NB4 (cell line): ENCODE data around the gene ARHGEF10L.

ENCODE experiments used
- DNase-seq: peaks from one replicate; pipeline ENCODE4 v3.0.0; 2010; ENCODE audit warnings: low read depth
- H3K4me3 ChIP-seq: one replicate; pipeline ENCODE4 v1.5.1; 2011; ENCODE audit warnings: mild to moderate bottlenecking, low read depth, low read length, moderate library complexity
- MYC ChIP-seq: IDR thresholded peaks from 2 replicates; pipeline ENCODE4 v1.6.1; 2011; ENCODE audit warnings: low read depth, low read length
- POLR2A ChIP-seq: IDR thresholded peaks from 2 replicates; pipeline ENCODE4 v1.6.1; 2011; ENCODE audit warnings: mild to moderate bottlenecking; ENCODE audit not compliant: insufficient read length; ENCODE audit errors: extremely low read depth
- TF ChIP-seq, protein P1 (sequence below): IDR thresholded peaks from one replicate; pipeline ENCODE4 v1.5.1; 2012; ENCODE audit warnings: low read depth, low read length
- TF ChIP-seq, protein P2 (sequence below): IDR thresholded peaks from 2 replicates; pipeline ENCODE4 v1.6.1; 2011; ENCODE audit warnings: low read depth, low read length

The ARHGEF10L gene

DNA sequence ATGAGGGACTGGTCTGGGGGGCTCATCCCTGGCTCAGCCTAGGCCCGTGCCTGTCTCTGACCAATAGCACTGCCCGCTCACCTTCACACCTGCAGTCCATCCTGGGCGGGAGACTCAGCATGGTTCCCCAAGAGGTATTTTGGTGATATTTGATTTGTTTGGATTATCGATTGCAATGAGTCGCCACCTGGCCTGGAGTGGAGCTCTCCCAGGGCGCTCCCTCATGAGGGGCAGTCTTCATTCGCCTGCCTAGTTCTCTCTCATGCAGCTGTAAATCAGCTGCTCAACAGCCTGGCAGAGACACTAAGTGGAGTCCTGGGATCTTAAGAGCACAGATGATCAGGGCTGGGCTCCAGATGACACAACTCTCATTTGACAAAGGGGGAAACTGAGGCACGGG, 125.6 kb downstream of the ARHGEF10L start:
- no peak for DNase-seq
- H3K4me3 ChIP-seq, result no peak overlapping the region
- TF ChIP-seq MYC (no peak), POLR2A (no peak)
- TF ChIP-seq, protein P1, sequence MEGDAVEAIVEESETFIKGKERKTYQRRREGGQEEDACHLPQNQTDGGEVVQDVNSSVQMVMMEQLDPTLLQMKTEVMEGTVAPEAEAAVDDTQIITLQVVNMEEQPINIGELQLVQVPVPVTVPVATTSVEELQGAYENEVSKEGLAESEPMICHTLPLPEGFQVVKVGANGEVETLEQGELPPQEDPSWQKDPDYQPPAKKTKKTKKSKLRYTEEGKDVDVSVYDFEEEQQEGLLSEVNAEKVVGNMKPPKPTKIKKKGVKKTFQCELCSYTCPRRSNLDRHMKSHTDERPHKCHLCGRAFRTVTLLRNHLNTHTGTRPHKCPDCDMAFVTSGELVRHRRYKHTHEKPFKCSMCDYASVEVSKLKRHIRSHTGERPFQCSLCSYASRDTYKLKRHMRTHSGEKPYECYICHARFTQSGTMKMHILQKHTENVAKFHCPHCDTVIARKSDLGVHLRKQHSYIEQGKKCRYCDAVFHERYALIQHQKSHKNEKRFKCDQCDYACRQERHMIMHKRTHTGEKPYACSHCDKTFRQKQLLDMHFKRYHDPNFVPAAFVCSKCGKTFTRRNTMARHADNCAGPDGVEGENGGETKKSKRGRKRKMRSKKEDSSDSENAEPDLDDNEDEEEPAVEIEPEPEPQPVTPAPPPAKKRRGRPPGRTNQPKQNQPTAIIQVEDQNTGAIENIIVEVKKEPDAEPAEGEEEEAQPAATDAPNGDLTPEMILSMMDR, result no peak
- TF ChIP-seq, protein P2, sequence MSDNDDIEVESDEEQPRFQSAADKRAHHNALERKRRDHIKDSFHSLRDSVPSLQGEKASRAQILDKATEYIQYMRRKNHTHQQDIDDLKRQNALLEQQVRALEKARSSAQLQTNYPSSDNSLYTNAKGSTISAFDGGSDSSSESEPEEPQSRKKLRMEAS, result no peak

- no peak overlapping the region for H3K4me3 ChIP-seq
- no peak for DNase-seq
- TF ChIP-seq POLR2A (no peak), MYC (no peak)
- TF ChIP-seq, protein P1, result no peak
- TF ChIP-seq, protein P2, result no peak
These were observed 126.6 kb downstream of the ARHGEF10L start for GRCh38 chr1:17665950-17666720.

DNA sequence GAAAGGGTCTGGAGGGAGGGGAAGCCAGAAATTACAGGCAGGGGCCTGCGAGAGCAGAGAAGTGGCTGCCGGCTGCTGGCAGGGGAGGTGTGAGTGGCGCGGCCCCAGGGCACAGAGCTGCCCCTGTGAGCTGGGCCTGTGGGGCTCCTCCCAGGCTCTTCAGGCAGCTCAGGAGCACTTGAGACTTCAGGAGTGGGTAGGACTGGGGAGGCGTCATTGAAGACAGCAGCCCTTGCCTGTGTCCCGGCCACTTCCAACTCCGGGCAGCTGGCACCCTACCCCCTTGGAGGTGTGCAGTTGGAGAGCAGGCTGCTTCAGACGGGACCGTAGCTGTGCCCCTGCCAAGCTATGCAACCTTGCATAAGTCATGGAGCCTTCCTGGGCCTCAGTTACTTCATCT, 128.1 kb downstream of the ARHGEF10L start:
- no peak overlapping the region for H3K4me3 ChIP-seq
- TF ChIP-seq, protein P1, result no peak
- no peak for TF ChIP-seq POLR2A
- TF ChIP-seq MYC, result no peak
- TF ChIP-seq, protein P2, result no peak
- DNase-seq, result no peak

GRCh38 chr1:17668195-17668594, 128.7 kb downstream of the ARHGEF10L start:
- DNase-seq, result no peak
- no peak for TF ChIP-seq POLR2A
- TF ChIP-seq, protein P1, result no peak
- H3K4me3 ChIP-seq, result no peak overlapping the region

DNA sequence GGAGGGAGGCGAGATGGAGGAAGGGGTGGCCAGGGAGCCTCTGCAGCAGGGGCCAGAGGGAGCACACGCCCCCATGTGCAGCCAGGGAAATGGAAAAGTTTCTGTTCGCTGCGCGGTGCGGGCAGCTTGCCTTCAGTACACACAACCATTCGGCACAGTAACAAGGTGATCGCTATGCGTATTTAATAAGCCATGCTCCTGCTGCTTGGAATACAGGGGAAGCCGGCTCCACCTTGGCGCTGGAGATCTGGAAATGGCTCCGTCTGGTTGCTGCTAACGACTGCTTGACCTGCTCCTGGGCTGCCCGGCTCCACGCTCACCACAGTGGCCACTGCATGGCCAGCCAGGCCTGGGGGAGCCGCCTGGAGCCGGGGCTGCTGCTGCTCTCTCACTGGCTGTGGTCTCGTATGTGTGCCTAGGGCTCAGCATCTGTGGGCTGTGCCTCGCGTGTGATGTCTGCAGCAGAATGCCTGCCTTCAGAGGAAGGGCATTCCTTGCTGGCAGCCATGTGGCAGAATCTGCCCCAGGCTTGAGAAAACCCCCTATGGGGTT, 129.2 kb downstream of the ARHGEF10L start:
- no peak for DNase-seq
- TF ChIP-seq, protein P2, result no peak
- no peak for TF ChIP-seq POLR2A
- no peak for TF ChIP-seq MYC
- TF ChIP-seq, protein P1, result no peak
- no peak overlapping the region for H3K4me3 ChIP-seq

DNA sequence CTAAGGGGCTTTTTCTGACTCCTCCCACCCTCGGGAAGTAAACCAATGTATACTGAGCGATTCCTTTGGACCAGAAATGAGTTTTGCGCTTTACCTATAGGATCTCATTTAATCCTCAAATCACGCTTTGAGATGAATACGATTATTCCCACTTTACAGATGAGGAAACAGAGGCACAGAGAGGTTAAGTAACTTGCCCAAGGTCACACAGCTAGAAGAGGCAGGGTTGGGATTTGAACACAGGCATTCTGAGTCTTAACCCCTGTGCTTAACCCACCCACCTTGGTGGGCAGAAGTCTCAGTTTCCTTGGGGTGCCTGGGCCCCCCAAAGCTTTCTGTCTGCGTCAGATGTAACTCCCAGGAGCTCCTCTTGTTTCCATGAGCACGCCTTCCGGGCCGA, 129.8 kb downstream of the ARHGEF10L start:
- TF ChIP-seq MYC, result no peak
- no peak for TF ChIP-seq POLR2A
- DNase-seq, result no peak
- no peak overlapping the region for H3K4me3 ChIP-seq
